Anterior cingulate cortex (tissue), 58 donors: Measurements from ENCODE around the gene PIP4K2C.
A peak's percentile ranks its signal among the peaks of the same experiment; 100 is the strongest.
"Not testable (repeated sequence)": the region's sequence is repeated elsewhere in the genome, so short reads cannot be mapped to it uniquely, and the experiment has no call there.

Experiments
- DNase-seq, 58 donors: peaks; one replicate each; lab custom pipeline; 2025; lab: John Stamatoyannopoulos, UW

The PIP4K2C gene

DNA sequence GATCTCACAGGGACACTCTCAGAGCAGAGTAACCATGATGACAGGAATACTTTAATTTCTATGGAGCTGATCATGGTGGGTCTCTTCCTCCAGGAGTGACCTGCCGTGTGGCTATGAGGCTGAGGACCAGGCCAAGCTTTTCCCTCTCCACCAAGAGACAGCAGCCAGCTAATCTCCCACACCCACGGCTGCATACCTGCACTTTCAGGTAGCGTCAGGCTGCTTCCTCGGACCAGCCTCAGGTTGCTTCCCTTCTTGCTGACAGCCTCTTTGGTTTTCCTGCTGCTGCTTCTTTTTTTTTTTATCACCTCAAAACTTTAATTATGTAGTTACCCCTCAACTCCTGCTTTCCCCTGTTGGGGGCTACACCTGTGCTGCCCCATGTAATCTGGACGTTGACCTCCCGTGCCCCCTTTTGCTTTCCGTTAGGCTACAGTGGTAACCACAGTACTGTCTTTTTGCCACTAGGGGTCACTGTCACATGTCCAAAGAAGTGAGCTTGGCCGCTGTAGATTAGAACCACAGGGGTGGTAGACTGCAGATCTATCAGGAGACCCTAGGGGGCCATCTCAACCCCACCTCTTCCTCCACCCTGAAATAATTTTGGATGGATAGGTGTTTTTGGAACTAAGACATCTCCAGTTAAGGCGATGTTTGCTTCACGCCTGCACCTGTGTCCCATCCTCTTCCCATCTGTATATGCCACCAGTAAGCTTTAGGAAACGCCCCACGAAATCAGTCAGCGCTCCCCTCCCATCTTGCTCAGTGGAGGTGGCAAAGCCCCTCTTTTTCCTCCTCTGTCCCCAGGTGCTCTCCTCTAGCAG is 7.8 kb upstream of the PIP4K2C start:
- peak in 47 of 58 donors; percentile 4 to 77 (median 37) for DNase-seq

DNA sequence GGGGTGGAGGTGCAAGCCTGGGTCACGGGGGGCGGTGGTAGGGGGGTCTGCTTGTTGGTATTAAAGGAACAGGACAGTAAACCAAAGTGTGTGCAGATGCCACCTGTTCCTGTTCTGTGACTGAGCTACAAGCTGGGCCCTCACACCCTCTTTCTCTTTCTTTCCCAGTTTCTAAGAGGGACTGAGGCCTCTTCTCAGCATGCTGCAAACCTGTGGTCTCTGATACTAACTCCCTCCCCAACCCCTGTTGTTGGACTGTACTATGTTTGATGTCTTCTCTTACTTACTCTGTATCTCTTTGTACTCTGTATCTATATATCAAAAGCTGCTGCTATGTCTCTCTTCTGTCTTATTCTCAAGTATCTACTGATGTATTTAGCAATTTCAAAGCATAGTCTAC is 6.9 kb upstream of the PIP4K2C start:
- DNase-seq, result no peak

DNA sequence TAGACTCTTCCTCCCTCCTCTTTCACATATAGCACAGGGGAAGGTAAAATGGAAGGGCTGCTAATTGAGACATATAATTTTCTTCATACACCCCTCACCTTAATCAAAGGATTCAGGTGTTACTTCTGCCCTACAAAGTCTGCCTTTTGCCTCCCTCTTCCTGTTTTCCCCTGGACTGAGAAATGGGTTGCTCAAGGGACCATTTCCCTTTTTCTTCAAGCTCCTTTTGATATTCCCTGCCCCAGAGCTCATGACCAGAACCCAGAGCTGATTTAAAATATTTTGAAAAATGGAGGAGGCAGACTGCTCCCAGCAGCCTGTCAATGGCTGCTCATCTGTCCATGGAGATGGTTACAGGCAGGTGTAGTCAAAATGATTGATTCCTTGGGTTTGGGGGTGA is 6.3 kb upstream of the PIP4K2C start:
- no peak for DNase-seq

GRCh38 chr12:57585156-57585555 is 5.8 kb upstream of the PIP4K2C start:
- DNase-seq, result no peak

- peak in 4 of 58 donors; percentile 8 to 17 (median 15) for DNase-seq
These were observed 4.9 kb upstream of the PIP4K2C start for GRCh38 chr12:57586128-57586527.

DNA sequence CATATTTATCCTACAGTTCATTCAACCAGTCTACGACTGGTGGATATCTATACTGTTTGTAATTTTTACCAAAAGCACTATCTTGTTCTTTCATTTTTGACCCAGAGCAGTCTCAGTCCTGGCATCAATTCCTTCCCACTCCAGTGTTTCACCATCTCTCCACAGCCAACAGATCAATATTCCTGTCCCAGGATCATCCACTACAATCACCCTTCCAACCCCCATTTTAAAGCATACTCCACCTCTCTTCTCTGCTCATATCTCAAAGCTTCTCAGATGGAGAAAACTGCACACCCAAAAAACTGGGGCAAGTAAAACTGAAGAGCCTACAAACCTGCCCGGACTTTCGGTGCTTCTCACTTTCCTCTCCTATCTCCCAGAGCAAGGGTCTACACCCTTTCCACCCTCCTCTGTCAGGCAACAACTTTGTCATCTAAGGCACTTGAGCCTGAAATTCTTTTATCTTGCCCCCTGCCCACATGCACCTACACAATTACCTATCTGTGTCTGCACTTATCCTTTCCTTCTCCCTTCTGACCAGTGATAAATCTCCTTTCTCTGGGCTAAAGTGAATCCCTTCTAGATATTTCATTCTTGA is 4.1 kb upstream of the PIP4K2C start:
- DNase-seq, result no peak

DNA sequence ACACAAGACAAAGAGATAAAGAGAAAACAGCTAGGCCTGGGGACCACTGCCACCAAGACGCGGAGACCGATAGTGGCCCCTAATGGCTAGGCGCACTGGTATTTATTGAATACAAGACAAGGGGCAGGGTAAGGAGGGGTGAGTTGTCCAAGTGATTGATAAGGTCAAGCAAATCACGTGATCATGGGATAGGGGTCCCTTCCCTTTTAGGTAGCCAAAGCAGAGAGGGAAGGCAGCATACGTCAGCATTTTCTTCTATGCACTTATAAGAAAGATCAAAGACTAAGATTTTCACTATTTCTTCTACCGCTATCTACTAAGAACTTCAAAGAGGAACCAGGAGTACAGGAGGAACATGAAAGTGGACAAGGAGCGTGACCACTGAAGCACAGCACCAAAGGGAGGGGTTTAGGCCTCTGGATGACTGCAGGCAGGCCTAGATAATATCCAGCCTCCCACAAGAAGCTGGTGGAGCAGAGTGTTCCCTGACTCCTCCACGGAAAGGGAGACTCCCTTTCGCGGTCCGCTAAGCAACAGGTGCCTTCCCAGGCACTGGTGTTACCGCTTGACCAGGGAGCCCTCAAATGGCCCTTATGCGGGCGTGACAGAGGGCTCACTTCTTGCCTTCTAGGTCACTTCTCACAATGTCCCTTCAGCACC is 1.9 kb upstream of the PIP4K2C start:
- DNase-seq, result not testable (repeated sequence)

- DNase-seq, result no peak
These were observed 521 bp upstream of the PIP4K2C start for GRCh38 chr12:57590479-57590863.

GRCh38 chr12:57591782-57592325 is 862 bp downstream of the PIP4K2C start:
- peak in 1 of 58 donors; percentile 35 for DNase-seq

DNA sequence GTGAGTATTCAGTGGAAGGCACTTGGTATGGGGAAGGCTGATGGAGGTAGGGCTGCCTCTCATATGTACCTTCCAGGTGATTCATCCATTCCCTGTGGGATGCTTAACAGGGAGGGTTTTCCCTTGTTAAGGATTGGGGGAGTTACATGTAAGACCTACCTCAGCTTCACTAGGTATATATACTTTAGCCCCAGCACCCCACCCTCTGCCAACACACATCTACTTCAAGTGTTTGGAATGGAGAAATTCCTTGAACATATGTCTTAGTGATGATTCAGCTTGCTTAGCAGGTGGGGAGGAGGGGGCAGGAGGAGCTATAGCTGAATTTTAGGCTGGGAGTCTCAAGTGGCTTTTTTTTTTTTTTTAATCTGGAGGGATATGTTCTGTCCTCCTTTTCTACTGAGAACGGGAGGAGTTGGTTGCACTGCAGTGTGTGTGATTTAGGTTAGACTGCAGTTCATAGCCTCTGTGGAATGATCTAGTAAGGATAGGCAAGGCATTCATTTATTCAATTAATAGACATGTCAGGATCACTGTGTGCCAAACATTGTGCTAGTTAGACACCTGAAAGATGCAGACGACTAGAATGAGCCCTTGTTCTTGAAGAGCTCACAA is 1.7 kb downstream of the PIP4K2C start:
- DNase-seq, result peak in 12 of 58 donors; percentile 6 to 54 (median 19)

DNA sequence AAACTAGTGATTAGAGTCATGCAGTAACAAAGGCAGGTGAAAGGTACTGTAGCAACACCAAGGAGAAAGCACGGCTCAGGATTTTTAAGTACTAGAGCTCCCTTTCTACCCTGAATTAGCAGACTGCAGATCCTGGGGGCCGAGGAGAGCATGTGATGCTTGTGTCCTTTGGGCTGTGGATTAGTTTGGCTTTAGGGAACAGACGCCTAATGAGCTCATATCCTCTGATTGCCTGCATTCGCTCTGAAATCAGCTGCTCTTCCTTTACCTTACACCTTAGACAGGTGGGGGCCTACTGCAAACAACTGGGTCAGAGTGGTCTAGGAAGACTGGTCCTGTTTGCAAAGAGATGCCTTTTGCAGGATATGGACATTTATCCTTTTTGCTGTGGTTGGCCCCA is 2.2 kb downstream of the PIP4K2C start:
- peak in 1 of 58 donors; percentile 13 for DNase-seq

- DNase-seq, result no peak
These were observed 9.4 kb downstream of the PIP4K2C start for GRCh38 chr12:57600395-57600794.

DNA sequence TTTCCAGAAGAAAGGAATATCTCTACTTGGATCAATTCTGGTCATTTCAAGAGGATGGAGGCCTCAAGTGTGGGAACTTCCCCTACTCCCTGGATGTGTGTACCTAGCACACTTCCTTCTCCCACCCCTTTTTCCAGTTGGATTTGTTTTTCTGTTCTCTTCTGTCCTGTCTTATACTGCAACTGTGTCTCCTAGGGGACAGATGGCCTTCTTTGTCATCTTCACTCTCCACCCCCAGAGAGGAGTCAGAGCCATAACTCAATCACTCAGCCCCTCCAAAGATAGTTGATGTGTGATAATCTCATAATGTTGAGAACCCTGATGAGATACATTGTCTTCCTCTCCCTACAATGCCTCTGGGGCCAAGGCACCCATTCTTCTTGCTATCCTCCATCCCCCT is 11.6 kb downstream of the PIP4K2C start:
- DNase-seq, result peak in 3 of 58 donors; percentile 14 to 51 (median 24)

- no peak for DNase-seq
These were observed 12.3 kb downstream of the PIP4K2C start for GRCh38 chr12:57603324-57603723.

DNA sequence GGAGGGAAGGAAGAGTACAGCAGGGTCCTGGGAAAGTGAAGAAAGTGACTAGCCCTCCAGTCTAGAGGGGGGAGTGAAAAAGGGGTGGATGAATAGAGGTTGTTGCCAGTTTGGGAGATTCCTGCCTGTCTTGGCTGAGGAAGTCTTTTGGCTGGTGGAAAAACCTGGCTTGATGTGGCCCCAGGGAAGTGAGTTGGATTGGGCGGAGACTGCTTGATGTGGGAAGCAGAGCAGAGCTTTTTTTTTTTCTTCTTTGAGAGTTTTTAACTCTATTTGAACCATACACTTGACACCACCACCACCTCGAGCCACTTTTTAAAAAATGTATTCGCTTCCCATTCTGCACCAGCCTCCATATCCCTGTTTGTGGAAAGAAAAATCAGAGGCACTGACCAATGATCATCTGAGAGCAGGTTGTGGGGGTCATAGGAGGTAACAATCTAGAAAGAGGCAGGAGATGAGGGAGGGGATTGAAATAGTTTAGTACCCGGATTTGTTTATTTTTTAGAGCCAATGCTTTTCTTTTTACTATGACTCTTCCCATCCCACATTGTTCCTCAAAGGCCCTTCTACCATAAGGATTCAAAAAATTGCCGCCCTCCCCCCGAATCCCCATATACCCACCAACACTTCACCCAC is 12.9 kb downstream of the PIP4K2C start:
- peak in 43 of 58 donors; percentile 14 to 85 (median 41) for DNase-seq

DNA sequence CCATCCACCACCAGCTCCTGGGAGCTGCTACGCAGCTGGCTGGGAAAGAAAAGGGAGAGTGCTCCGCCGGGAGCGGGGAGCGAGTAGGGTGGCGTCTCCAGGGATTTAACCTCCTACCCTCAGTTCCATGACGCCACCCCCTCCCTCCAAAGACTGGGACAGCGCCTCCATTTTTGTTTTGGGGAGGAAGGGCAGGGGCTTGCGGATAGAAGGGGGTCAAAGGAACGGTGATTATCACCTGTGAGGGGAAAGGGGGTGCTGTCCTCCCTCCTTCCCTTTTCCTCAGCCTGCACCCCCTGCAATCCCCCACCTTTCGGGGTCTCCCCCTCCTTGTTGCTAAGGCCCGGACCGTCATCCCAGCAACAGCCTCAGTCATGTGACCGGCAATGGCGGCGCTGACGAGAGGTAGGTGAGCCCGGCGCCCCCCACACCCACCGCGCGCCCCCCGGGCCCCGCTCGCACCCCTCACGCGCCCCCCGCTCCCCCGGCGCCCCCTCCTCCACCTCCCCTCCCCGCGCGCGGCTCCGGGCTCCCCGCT is 13.5 kb downstream of the PIP4K2C start, which contains the start of gene DTX3:
TSS of gene DTX3 (plus strand) at position 371 of the 538 bp plus-strand sequence. CDS start 1,694 bp downstream, outside the sequence.
- peak in 53 of 58 donors; percentile 21 to 83 (median 62) for DNase-seq

DNA sequence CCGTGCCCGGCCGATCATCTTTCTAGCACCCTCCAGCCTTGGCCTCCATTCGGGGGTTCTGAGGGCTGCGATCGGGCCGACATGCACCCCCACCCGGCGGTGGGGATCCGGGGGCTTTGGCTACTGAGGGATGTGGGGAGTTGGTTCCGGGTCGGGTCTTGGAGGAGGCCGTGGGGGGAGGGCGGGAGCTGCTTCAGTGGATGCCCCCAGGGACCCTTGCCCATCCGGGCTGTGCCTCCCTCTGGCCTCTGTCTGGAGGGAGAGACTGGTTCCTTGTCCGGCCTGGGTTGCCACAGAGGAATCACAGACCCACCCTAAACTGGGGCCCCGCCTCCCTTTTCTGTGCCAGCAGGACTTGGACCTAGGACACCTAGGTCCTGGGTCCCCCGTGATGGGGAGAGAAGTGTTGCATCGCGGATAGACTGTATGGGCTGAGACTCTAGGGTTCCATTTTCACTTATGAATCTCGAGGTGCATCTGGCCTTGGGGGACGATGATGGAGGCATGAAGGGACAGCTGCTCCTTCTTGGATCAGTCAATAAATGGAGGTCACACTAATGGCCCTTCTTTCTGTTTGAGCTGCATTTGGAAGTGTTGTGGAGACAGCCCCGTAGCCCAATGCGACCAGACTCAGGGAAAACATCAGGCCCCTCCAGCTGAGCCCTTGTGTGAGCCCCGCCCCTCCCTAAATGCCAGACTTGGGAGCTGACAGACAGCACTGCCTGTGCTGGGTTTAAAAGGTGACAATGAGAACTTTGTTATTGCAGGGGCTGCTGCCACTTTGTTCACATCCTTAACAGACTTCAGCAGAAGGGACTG is 14.2 kb downstream of the PIP4K2C start:
- peak in 11 of 58 donors; percentile 20 to 60 (median 44) for DNase-seq

- no peak for DNase-seq
These were observed 14.9 kb downstream of the PIP4K2C start for GRCh38 chr12:57605811-57606311.

DNA sequence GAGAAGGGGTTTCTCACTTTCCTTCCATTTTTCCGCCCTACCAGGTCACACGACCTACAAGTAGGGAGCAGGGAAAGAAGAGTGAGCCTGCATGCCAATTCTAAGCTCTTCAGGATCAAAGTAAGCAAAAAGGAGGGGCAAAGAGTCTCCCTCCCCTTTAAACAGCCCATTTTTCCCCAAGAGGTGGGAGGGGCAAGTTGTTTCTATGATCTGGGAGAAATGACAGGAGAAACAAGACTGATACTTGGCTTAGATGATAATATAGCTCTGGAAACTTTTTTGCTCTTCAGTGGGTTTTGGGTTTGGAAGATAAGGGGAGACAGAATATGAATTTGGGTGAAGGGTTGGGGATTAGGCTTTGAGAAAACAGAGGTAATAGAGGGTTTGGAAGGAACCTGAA is 15.4 kb downstream of the PIP4K2C start:
- no peak for DNase-seq
